T47D (cell line): Measurements from ENCODE around the gene N4BP2.
"Not testable (repeated sequence)": the region's sequence is repeated elsewhere in the genome, so short reads cannot be mapped to it uniquely, and the experiment has no call there.

ENCODE experiments used
- DNase-seq, 2 experiments: peaks; one replicate each; pipeline versions ENCODE4 v3.0.0 to v3.0.0-alpha.2; 2011 to 2012; ENCODE audit warnings: low read depth in 1 of 2, low spot score in 1 of 2
- JUND ChIP-seq: IDR thresholded peaks from 2 replicates; pipeline ENCODE4 v1.6.1; 2012; ENCODE audit warnings: low read depth
- in situ Hi-C: cut with HindIII; loops from 2 replicates; pipeline ENCODE4 v1.10.0; 2016; ENCODE audit warnings: low sequenced_read_pairs, low pct_unique_long_range_greater_than_20kb

Gene N4BP2

DNA sequence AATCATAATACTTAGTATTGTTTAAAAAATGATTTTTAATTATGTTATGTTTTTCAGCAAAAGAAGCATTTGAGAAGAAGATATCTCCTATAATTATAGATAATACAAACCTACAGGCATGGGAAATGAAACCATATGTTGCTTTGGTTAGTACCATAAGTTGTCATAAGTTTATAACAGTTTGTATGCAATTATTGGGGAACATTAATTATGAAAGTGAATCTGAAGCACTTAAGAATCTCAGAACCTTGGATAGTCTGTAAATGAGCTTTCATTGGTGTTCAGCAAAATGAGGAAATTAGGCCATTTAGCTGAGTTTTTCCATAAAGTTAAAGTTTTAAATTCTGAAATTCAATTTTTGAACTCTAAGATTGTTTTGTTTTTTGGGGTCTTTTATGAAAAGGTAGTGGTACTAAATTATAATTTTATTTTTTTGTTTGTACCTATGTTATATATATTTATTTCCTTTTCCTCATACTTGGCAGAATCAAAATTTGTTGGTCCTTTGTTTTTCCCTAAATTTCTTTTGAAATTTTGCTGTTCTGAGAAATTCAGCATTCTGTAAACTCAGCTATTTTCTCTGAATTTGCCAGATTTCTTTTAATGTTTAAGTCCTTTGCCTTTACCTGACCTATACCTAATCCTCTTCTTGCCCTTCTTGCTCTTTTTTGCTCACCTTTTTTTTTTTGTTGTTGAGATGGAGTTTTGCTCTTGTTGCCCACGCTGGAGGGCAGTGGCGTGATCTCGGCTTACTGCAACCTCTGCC lies 55.6 kb downstream of the N4BP2 start:
- DNase-seq, result no peak
- in situ Hi-C loops, result no loop called here
- no peak for TF ChIP-seq JUND

DNA sequence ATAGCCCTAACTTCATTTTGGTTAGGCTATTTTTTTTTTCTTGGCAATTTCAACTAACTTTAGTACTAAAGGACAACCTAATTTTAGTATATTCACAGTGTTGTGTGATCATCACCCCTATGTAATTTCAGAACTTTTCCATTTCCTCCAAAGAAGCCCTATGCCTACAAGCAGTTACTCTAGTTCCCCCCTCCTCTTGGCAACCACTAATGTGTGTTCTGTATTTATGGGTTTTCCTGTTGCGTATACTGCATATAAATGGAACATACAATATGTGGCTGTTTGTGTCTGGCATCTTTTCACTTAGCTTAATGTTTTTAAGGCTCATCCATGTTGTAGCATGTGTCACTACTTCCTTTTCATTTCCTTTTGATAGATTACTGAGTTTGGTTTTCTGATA lies 57.6 kb downstream of the N4BP2 start:
- in situ Hi-C loops, result no loop called here
- no peak for DNase-seq

DNA sequence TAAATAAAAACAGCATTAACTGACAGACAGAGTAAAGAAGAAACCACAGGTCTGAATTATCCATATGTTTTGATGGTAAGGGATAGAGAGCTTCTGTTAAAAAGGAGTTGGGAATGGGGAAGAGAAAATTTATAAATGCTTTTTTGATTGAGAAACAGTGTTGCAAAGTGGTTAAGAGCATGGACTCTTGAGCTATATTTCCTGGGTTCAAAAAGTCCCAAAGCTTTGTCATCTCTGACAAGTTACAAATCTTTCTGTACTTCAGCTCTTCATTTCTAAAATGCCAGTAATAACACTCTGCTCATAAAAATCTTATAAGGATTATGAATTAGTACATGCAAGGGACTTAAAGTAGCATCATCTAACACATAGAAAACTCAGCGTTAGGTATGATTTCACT lies 62.2 kb downstream of the N4BP2 start:
- no peak for TF ChIP-seq JUND
- DNase-seq, result no peak
- in situ Hi-C loops, result no loop called here

More for the DNA sequence above, 57.6 kb downstream of the N4BP2 start:
- TF ChIP-seq JUND, result no peak

DNA sequence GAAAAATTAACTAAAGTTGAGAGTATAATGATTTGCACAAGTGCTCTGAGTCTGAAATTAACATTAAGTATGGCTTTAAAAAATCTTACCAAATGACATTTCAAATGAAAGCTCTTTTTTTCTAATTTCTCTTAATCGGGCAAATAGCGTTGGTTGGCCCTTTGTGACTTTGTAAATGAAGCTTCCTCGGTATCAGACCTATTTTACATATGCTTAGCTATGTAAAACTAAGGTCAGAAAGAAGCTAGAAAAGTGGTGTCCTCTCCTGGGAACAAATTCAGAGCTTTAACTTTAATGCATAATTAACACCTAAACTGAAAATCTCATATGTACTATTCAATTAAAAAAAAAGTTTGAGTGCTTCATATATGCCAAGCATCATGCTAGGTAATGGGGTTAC lies 62.7 kb downstream of the N4BP2 start:
- no peak for DNase-seq
- in situ Hi-C loops, result no loop called here
- no peak for TF ChIP-seq JUND

DNA sequence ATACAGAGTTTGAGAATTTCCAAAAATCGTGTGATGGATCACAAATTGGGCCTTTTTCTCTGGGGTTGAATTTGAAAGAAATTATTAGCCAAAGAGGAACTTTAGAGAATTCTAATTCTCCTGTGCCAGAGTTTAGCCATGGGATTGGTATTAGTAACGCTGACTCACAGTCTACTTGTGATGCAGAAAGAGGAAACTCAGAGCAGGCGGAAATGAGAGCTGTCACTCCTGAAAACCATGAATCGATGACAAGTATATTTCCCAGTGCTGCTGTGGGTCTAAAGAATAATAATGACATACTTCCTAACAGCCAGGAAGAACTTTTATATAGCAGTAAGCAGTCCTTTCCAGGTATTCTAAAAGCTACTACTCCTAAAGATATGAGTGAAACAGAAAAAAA lies 64.9 kb downstream of the N4BP2 start:
- in situ Hi-C loops, result no loop called here
- TF ChIP-seq JUND, result no peak
- DNase-seq, result no peak

DNA sequence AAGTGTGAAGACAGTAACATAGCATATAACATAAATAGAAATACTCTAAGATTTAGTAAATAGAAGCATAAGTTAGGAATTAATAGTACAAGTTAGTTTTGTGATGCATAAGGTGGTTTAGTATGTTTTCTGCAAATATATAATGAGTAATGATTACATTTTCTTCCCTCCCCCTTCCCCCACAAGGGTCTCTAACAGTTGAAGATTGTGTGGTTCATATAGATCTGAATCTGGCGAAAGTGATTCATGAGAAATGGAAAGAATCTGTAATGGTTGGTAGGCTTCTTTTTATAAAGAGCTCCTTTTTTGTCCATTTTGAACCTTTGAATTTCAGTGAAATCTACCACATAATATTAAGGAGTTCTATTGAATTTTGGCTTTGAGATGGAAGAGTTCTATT lies 66.3 kb downstream of the N4BP2 start:
- no peak for TF ChIP-seq JUND
- in situ Hi-C loops, result no loop called here

DNA sequence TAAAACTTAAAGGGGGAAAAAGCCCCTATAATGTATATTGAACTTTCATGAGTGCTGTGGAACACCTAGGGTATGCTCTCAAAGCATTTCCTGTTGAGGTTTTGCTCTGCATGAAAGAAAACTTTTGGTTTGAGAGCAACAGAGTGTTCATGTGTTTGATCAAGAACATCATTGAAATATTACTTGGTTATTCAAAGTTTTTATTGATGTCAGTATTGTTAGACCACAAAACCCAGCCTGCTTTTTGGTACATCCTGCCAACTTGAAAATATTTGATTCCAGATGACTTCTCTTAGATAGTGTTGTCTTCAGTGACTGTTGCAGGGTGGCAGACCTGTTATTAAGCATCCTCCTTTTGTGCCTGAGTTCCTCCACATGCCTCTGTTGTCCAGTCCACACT lies 68.0 kb downstream of the N4BP2 start:
- in situ Hi-C loops, result no loop called here
- no peak for DNase-seq
- TF ChIP-seq JUND, result no peak

More for the DNA sequence above, 66.3 kb downstream of the N4BP2 start:
- no peak for DNase-seq

DNA sequence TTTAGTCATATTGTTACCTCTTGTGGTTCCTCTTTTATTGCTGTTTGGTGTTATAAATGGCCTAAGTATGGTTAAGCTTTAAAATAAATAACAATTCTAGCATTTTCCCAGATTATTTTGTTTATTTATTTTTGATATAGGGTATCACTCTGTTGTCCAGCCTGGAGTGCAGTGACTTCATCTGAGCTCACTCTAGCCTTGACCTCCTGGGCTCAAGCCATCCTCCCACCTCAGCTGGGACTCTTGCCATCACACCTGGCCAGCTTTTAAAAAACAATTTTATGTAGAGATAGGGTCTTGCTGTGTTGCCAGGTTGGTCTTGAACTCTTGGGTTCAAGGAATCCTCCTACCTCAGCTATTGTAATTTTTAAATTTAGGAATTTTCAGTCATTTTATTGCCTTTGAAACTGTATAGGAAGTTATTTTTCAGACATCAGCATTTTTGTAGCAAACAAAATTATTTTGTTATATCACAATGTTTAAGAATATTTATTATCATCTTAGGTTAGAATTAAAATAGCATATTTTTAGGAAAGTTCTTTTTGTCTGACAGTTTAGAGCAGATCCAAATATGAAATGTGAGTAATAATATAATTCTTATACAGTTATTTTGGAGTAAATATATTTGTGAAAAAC lies 73.9 kb downstream of the N4BP2 start:
- DNase-seq, result no peak
- in situ Hi-C loops, result no loop called here
- TF ChIP-seq JUND, result no peak

DNA sequence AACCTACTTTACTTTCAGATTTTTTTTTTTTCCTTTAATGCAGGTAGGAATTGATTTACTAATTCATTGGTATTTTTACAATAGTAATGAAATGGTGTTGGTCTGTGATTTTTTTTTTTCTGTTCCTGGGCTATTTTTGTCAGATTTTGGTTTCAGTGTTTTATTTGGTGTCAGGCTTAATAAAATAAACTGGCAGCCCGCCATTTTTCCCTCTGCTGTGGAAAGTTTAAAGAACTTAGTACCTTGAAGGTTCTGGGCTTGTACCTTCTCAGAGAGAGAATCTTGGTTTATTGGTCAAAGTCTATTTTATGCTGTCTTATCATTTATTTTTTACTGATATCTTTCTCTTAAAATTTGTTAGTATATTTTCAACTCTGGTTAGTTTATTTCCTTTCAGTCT lies 76.2 kb downstream of the N4BP2 start:
- DNase-seq, result no peak
- no peak for TF ChIP-seq JUND
- in situ Hi-C loops, result no loop called here

DNA sequence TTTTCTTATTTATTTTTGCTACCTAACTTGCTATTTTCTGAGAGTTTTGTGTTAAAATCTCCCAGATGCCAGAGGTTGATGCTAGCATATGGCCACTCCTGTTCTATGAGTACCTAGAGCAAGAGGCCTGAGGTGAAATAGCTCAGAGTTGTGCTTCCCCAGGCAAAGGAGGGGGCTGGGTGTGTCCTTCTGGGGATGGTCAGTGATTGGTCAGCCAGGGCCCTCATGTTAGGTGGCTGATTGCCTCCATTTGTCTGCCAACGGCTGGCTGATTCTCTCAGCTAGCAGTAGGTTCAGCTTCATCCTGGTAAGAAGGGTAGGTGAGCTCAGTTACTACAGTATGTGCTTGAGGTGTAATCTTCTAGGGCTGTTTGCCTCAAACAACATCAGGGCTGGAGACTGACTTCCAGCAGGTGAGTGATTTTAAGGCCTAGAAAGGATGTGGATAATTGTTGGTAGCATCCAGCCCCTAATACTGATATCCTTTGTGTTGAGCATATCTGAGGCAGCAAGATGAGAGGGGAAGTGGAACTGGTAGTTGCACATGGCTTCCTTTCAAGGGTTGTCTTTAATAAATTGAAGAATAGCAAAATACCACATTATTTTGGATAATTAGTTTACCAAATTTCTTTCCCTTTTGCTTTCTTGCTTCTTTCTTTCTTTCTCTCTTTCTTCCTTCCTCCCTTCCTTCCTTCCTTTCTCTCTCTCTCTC lies 77.7 kb downstream of the N4BP2 start:
- peak in 1 of 2 experiments; percentile 6 for DNase-seq
- no peak for TF ChIP-seq JUND
- in situ Hi-C loops, result no loop called here

DNA sequence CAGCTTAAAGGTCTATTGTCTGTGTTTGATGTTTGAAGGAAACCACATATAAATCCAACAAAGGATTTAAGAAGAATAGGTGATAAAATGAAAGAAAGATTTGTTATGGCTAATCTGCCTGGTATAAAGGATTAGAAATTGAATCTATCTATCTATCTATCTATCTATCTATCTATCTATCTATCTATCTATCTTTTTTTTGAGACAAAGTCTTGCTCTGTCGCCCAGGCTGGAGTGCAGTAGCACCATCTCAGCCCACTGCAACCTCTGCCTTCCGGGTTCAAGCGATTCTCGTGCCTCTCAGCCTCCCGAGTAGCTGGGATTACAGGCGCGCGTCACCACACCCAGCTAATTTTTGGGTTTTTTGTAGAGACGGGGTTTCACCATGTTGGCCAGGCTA lies 79.6 kb downstream of the N4BP2 start:
- DNase-seq, in situ Hi-C loops: not testable (repeated sequence)

DNA sequence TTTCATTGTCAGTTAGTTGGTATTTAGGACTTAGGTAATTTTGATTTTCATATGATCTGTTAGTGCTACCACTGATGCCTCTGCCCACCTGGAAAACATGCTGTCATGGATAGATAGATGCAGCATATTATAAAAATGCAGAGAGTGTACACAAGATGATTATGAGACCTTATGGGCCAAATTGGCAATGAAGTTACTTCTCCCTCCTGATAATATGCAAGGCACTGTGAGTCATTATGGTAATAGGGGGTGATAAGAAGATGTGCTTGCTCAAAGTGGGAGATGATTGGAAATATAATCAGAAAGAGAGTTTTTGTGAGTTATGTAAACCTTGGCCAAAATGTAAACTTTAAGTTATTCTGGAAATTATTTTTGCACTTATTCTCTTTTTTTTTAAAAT lies 83.5 kb downstream of the N4BP2 start:
- no peak for DNase-seq
- in situ Hi-C loops, result no loop called here
- TF ChIP-seq JUND, result no peak

DNA sequence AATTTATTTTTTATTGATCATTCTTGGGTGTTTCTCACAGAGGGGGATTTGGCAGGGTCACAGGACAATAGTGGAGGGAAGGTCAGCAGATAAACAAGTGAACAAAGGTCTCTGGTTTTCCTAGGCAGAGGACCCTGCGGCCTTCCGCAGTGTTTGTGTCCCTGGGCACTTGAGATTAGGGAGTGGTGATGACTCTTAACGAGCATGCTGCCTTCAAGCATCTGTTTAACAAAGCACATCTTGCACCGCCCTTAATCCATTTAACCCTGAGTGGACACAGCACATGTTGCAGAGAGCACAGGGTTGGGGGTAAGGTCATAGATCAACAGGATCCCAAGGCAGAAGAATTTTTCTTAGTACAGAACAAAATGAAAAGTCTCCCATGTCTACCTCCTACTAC lies 83.9 kb downstream of the N4BP2 start:
- in situ Hi-C loops, result not testable (repeated sequence)

More for the DNA sequence above, 83.9 kb downstream of the N4BP2 start:
- DNase-seq, result not testable (repeated sequence)
